B cell (primary cell): ENCODE results near the gene ZFHX2. TPM values are rescaled to one million over a fixed set of nuclear protein-coding genes. Genes with fewer than 3 reads are reported as not detected.

Source experiments
- ATAC-seq: fragments of 200-7000 bp; cut with Tn5 transposase; one replicate; pipeline ENCODE4 v1.10.0; 2021; ENCODE audit warnings: low read depth, mild to moderate bottlenecking, moderate number of reproducible peaks, moderate library complexity
- CTCF ChIA-PET: fragments of 350-600 bp; sonication (Branson Sonifier 250); formaldehyde crosslinking; loops from one replicate; lab custom pipeline; 2021; ENCODE audit warnings: antibody characterized with exemption, inconsistent platforms; lab: Charles Lee
- POLR2A ChIA-PET: fragments of 350-600 bp; sonication (Branson Sonifier 250); formaldehyde crosslinking; loops from one replicate; lab custom pipeline; 2021; ENCODE audit warnings: antibody characterized with exemption; lab: Charles Lee
- DNase-seq: peaks from one replicate; pipeline ENCODE4 v3.0.0; 2013
- H2AFZ ChIP-seq: 2 replicates; pipeline ENCODE4 v1.6.1; 2012; ENCODE audit warnings: mild to moderate bottlenecking, low read depth, low read length; ENCODE audit not compliant: insufficient read depth, poor library complexity, severe bottlenecking
- H3K27ac ChIP-seq, 2 donors: 1 replicate in 1 of 2; 2 replicates in 1 of 2; pipeline ENCODE4 v1.5.1; 2012 to 2013; ENCODE audit warnings: low read length in 2 of 2, mild to moderate bottlenecking in 2 of 2, moderate library complexity in 1 of 2
- H3K27me3 ChIP-seq, 4 experiments: fragments of 200-600 bp in 1 of 4; sonication (generic) in 1 of 4; replicated peaks in 1 of 4; 1 replicate in 2 of 4; 2 replicates in 2 of 4; pipeline versions ENCODE4 v1.6.1 to v1.7.0; 2013 to 2016; ENCODE audit warnings: low read length in 3 of 4, mild to moderate bottlenecking in 2 of 4, mixed read lengths in 1 of 4, moderate library complexity in 1 of 4; ENCODE audit not compliant: insufficient read depth in 4 of 4, control insufficient read depth in 3 of 4; ENCODE audit errors: control extremely low read depth in 1 of 4
- H3K36me3 ChIP-seq, 2 experiments: replicated peaks in 1 of 2; 1 replicate in 1 of 2; 2 replicates in 1 of 2; pipeline versions ENCODE4 v1.6.1 to v1.7.1; 2013; ENCODE audit warnings: low read length in 1 of 2; ENCODE audit not compliant: insufficient read depth in 2 of 2, control insufficient read depth in 1 of 2; ENCODE audit errors: control extremely low read depth in 1 of 2, extremely low read depth in 1 of 2
- H3K4me1 ChIP-seq, 2 donors: fragments of 200-600 bp in 1 of 2; sonication (generic) in 1 of 2; 1 replicate in 1 of 2; 2 replicates in 1 of 2; pipeline versions ENCODE4 v1.5.1 to v1.6.1; 2013 to 2017; ENCODE audit warnings: low read length in 2 of 2; ENCODE audit not compliant: control insufficient read depth in 2 of 2, insufficient read depth in 2 of 2
- H3K4me2 ChIP-seq: replicated peaks from 2 replicates; pipeline ENCODE3; 2012; ENCODE audit warnings: mild to moderate bottlenecking, low read depth, low read length; ENCODE audit not compliant: poor library complexity, severe bottlenecking
- H3K4me3 ChIP-seq, 5 experiments: fragments of 200-600 bp in 1 of 5; sonication (generic) in 1 of 5; 1 replicate in 3 of 5; 2 replicates in 2 of 5; pipeline versions ENCODE4 v1.5.1 to v1.7.0; 2011 to 2016; ENCODE audit warnings: low read length in 4 of 5, mild to moderate bottlenecking in 4 of 5, low read depth in 2 of 5, control low read depth in 1 of 5, moderate library complexity in 1 of 5; ENCODE audit not compliant: insufficient read depth in 1 of 5; ENCODE audit errors: control extremely low read depth in 1 of 5, extremely low read depth in 1 of 5
- H3K79me2 ChIP-seq: fragments of 200-600 bp; sonication (generic); one replicate; pipeline ENCODE4 v1.6.0; 2016; ENCODE audit warnings: low read length; ENCODE audit not compliant: control insufficient read depth, insufficient read depth
- H3K9ac ChIP-seq: fragments of 200-600 bp; sonication (generic); 2 replicates; pipeline ENCODE4 v1.6.1; 2017; ENCODE audit warnings: mild to moderate bottlenecking, low read length, moderate library complexity
- H3K9me3 ChIP-seq, 3 donors: one replicate each; pipeline versions ENCODE4 v1.6.1 to v1.7.1; 2013; ENCODE audit warnings: low read length in 2 of 3; ENCODE audit not compliant: control insufficient read depth in 2 of 3, insufficient read depth in 1 of 3; ENCODE audit errors: control extremely low read depth in 1 of 3
- H4K20me1 ChIP-seq: 2 replicates; pipeline ENCODE4 v1.6.0; 2012; ENCODE audit warnings: mild to moderate bottlenecking, low read length; ENCODE audit not compliant: insufficient read depth, control insufficient read depth, poor library complexity, severe bottlenecking
- H3K27ac Mint-ChIP-seq: one replicate; pipeline ENCODE4 v1.8.0; 2021; ENCODE audit warnings: mixed read lengths
- H3K27me3 Mint-ChIP-seq: one replicate; pipeline ENCODE4 v1.8.0; 2021; ENCODE audit warnings: mixed read lengths
- H3K4me1 Mint-ChIP-seq: one replicate; pipeline ENCODE4 v1.8.0; 2021; ENCODE audit warnings: mixed read lengths
- H3K4me3 Mint-ChIP-seq: one replicate; pipeline ENCODE4 v1.8.0; 2021; ENCODE audit warnings: mixed read lengths
- H3K9me3 Mint-ChIP-seq: one replicate; pipeline ENCODE4 v1.8.0; 2022; ENCODE audit warnings: mixed read lengths; ENCODE audit not compliant: insufficient read depth
- CTCF ChIP-seq: fragments of 200-600 bp; IDR thresholded peaks from one replicate; pipeline ENCODE4 v1.8.0; 2022; ENCODE audit warnings: antibody characterized with exemption, mild to moderate bottlenecking
- EZH2 ChIP-seq: IDR thresholded peaks from 2 replicates; pipeline ENCODE4 v1.6.1; 2012; ENCODE audit warnings: borderline replicate concordance, low read depth, mild to moderate bottlenecking, moderate library complexity, low read length; ENCODE audit not compliant: insufficient read depth, poor library complexity, severe bottlenecking
- WGBS: methylation state at CpG from one replicate; pipeline ENCODE4 v1.1.5; 2013; ENCODE audit warnings: missing lambda C conversion rate; ENCODE audit not compliant: insufficient coverage; 5-methylcytosine and 5-hydroxymethylcytosine counted together
- intact Hi-C: fragments of 100-400 bp; cut with micrococcal nuclease; formaldehyde crosslinking; loops from one replicate; pipeline ENCODE4 v1.10.0; 2022
- polyA plus RNA-seq: library from polyadenylated mRNA; depleted of rRNA; stranded (reverse); fragments of >200 nt; gene quantifications from 2 replicates; pipeline ENCODE4 v1.2.3, GENCODE V29; 2012
- total RNA-seq, 2 donors: library from RNA; stranded (reverse); fragments of 120-200 nt in 1 of 2; gene quantifications; 1 replicate in 1 of 2; 2 replicates in 1 of 2; pipeline versions ENCODE4 v1.2.3 to v1.2.4, GENCODE V29; 2013 to 2022

The ZFHX2 gene
- total and polyA plus RNA-seq, 2 donors (not counting 1 experiment from before 2014, with no cell fraction given), result 0.21 to 2.5 TPM

GRCh38 chr14:23579311-23579630 is 27.7 kb upstream of the ZFHX2 start:
- ChIA-PET CTCF (no interaction called here), POLR2A (interaction anchor here (0.6 kb wide), 1 partner anchor 25 kb away, joined by 7 read pairs; no protein-coding TSS in a partner anchor)
- H3K36me3 ChIP-seq, result no peaks in the 10 kb centered on the region
- H2AFZ ChIP-seq, result no peak overlapping the region
- Mint-ChIP-seq H3K9me3 (no peaks in the 10 kb centered on the region), H3K27ac (no peak overlapping the region), H3K4me1 (peaks cover 16% of the 10 kb centered on the region), H3K27me3 (peaks cover 60% of the 10 kb centered on the region), H3K4me3 (no peak overlapping the region)
- ATAC-seq, result no peak
- no peak overlapping the region for H3K9ac ChIP-seq
- H3K79me2 ChIP-seq, result no peaks in the 10 kb centered on the region
- H4K20me1 ChIP-seq, result no peaks in the 10 kb centered on the region
- peaks cover 0 to 56% (median 26%) of the 10 kb centered on the region in 4 experiments for H3K27me3 ChIP-seq
- H3K4me1 ChIP-seq, result peaks cover 20 to 27% of the 10 kb centered on the region in 2 donors
- H3K27ac ChIP-seq, result no peak overlapping the region
- 88% methylated on average over 3 of the region's 3 CpGs for WGBS
- no peak overlapping the region for H3K4me3 ChIP-seq
- H3K4me2 ChIP-seq, result no peak overlapping the region
- TF ChIP-seq EZH2 (no peak), CTCF (no peak)
- DNase-seq, result no peak
- intact Hi-C loops, result no loop called here
- peaks cover 0 to 17% (median 0%) of the 10 kb centered on the region in 3 donors for H3K9me3 ChIP-seq

GRCh38 chr14:23578560-23579310 is 27.2 kb upstream of the ZFHX2 start, which contains the start of gene JPH4:
Gene JPH4 (minus strand): TSS chr14:23578790. CDS start chr14:23577453, 1,337 bp downstream.
- Histone ChIP-seq H3K27me3 (peaks cover 0 to 56% (median 26%) of the 10 kb centered on the region in 4 experiments), H3K4me3 (no peak within 1 kb of the TSS), H3K4me2 (peak within 1 kb of the TSS; percentile 75), H3K9me3 (peaks cover 0 to 17% (median 0%) of the 10 kb centered on the region in 3 donors), H3K9ac (no peak within 1 kb of the TSS), H3K4me1 (peaks cover 20 to 27% of the 10 kb centered on the region in 2 donors), H2AFZ (peak within 1 kb of the TSS; percentile 58), H3K36me3 (no peaks in the 10 kb centered on the region), H3K27ac (no peak within 1 kb of the TSS), H3K79me2 (no peaks in the 10 kb centered on the region), H4K20me1 (no peaks in the 10 kb centered on the region)
- no peaks in the 10 kb centered on the region for H3K9me3 Mint-ChIP-seq
- 42% methylated on average over 17 of the region's 18 CpGs for WGBS
- DNase-seq (peak; percentile 8), ATAC-seq (no peak)
- peak within 1 kb of the TSS; percentile 26 for H3K4me3 Mint-ChIP-seq
- peaks cover 16% of the 10 kb centered on the region for H3K4me1 Mint-ChIP-seq
- intact Hi-C loops, result no loop called here
- TF ChIP-seq CTCF, result no peak
- TF ChIP-seq EZH2, result no peak
- POLR2A ChIA-PET, result interaction anchor here (0.6 kb wide), 1 partner anchor 25 kb away, joined by 7 read pairs; no protein-coding TSS in a partner anchor
- no peak within 1 kb of the TSS for H3K27ac Mint-ChIP-seq
- CTCF ChIA-PET, result interaction anchor here (0.7 kb wide), 1 partner anchor 15 kb away, joined by 3 read pairs; no protein-coding TSS in a partner anchor
- H3K27me3 Mint-ChIP-seq, result peaks cover 57% of the 10 kb centered on the region
